NCI-H187 (cell line): Measurements from ENCODE around the gene FAM3B.

Source experiments
- DNase-seq, 2 experiments: peaks; one replicate each; lab custom pipeline; 2025; lab: John Stamatoyannopoulos, UW

The FAM3B gene

DNA sequence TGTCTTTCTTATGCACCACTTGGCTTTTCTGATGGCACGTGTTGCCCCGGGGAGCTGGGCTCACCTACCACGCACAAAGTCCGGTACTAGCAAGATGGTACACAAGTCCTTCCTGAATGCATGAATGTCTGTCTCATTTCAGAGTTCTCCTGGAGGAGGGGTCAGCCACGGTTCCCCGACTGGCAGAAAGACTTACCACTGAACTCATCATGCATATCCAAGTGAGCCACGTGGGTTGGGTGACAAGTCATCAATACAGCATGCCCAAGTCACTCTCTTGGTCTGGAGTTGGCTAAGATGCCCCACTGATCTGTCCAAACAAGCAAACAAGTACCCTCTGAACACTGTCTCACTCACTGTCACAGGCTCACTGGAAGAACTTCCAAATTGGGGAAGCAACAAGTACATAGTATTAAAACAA is 80.9 kb downstream of the FAM3B start:
- DNase-seq: no peak

GRCh38 chr21:41398251-41398650 is 81.7 kb downstream of the FAM3B start:
- no peak for DNase-seq

- no peak for DNase-seq
These were observed 82.2 kb downstream of the FAM3B start for GRCh38 chr21:41398831-41399230.

GRCh38 chr21:41399246-41399800 is 82.7 kb downstream of the FAM3B start:
- no peak for DNase-seq

GRCh38 chr21:41402231-41402630 is 85.6 kb downstream of the FAM3B start:
- no peak for DNase-seq

DNA sequence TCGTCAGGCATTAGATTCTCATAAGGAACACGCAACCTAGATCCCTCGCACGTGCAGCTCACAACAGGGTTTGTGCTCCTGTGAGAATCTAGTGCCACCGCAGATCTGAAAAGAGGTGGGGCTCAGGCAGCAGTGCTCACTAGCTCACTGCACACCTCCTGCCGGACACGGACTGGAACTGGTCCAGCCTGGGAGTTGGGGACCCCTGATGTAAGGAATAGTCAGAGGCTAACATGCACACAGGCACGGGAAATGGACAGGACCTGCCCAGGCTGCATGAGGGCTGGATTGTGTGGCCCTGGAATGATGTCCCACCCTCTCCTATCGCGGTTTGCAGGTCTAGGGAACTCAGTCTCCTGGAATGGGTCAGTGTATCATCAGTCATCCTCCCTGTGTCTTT is 86.2 kb downstream of the FAM3B start:
- no peak for DNase-seq

- no peak for DNase-seq
These were observed 86.7 kb downstream of the FAM3B start for GRCh38 chr21:41403331-41403730.

GRCh38 chr21:41403966-41404365 is 87.4 kb downstream of the FAM3B start:
- no peak for DNase-seq

- DNase-seq: no peak
These were observed 88.7 kb downstream of the FAM3B start for GRCh38 chr21:41405321-41405720.

DNA sequence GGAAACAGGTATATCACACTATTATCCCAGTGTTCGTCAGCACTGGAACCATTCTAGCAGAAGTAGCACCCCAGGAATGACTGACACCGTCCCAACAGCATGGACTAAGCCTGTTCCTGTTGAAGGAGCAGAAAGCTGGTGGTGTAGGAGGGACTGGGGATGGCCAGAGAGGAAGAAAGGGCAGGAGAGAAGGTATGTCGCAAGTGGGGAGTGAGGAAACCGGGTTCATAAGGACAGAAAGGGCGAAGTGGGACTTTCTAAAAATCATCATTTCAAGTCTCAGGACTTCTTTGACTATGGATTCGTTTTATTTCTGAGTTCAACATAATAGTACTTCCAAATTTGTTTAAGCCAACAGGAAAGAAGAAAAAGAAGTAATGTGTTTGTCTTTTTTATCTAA is 89.7 kb downstream of the FAM3B start:
- no peak for DNase-seq
